ENCODE data around the gene CAMK2D. TPM values are rescaled to one million over a fixed set of nuclear protein-coding genes. Genes with fewer than 3 reads are reported as not detected.

The CAMK2D gene
- total and polyA plus RNA-seq, 4 experiments from 2014 or later, result 15.5 to 36.4 (median 24.0) TPM

DNA sequence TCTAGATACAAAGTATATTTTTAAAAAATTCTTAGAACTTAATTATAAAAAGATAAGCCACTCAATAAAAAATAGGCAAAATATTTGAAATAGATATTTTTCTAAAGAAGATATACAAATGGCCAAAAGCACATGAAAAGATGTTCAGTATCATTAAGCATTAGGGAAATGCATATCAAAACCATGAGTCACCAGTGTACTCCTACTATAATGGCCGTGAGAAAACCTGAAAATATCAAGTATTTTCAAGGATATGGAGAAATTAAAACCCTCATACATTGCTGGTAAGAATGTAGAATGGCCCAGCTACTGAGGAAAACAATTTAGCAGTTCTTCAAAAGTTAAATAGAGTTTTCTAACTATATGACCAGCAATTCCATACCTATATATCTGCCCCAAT, 337.9 kb downstream of the CAMK2D start:
- CTCF ChIA-PET (ENCODE audit: partially characterized antibody), result no interaction called here
- DNase-seq, result no peak
- Mint-ChIP-seq H3K27ac (no peak overlapping the region), H3K4me1 (no peaks in the 10 kb centered on the region), H3K27me3 (peaks cover 2 to 3% of the 10 kb centered on the region in 2 donors), H3K9me3 (peaks cover 0 to 54% (median 25%) of the 10 kb centered on the region in 8 donors), H3K4me3 (no peak overlapping the region), H3K36me3 (no peaks in the 10 kb centered on the region)
- Histone ChIP-seq H3K9me3 (ENCODE audit: control insufficient read depth in 1 of 2, low read length in 2 of 2) (no peaks in the 10 kb centered on the region), H3K36me3 (ENCODE audit: insufficient read depth, low read length) (no peaks in the 10 kb centered on the region), H3K27me3 (ENCODE audit: insufficient read depth, low read length) (no peaks in the 10 kb centered on the region), H3K4me1 (ENCODE audit: insufficient read depth, low read length) (no peaks in the 10 kb centered on the region), H3K4me3 (ENCODE audit: low read length in 2 of 2) (no peak overlapping the region), H3K27ac (ENCODE audit: low read depth, low read length) (no peak overlapping the region)
- intact Hi-C loops (cut with micrococcal nuclease), result no loop called here
- POLR2A ChIA-PET (ENCODE audit: partially characterized antibody), result no interaction called here

DNA sequence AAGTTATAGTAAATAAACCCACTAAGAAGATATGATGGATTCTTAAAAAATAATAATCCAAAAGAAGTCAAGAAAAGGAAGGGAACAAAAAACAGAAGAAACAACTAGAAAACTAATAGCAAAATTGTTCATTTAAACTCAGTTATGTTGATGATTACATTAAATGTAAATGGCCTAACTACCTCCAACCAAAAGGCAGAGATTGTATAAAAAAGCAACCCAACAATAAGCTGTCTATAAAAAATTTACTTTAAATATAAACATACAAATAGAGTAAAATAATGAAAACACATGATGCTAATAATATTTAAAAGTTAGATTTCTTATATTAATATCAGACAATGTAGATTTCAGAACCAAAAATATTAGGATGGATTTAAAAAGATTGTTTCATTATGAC, 340.6 kb downstream of the CAMK2D start:
- Histone ChIP-seq H3K27me3 (ENCODE audit: insufficient read depth, low read length) (no peaks in the 10 kb centered on the region), H3K27ac (ENCODE audit: low read depth, low read length) (no peak overlapping the region), H3K36me3 (ENCODE audit: insufficient read depth, low read length) (no peaks in the 10 kb centered on the region), H3K9me3 (ENCODE audit: control insufficient read depth in 1 of 2, low read length in 2 of 2) (no peaks in the 10 kb centered on the region), H3K4me3 (ENCODE audit: low read length in 2 of 2) (no peak overlapping the region), H3K4me1 (ENCODE audit: insufficient read depth, low read length) (no peaks in the 10 kb centered on the region)
- ChIA-PET CTCF (ENCODE audit: partially characterized antibody) (no interaction called here), POLR2A (ENCODE audit: partially characterized antibody) (no interaction called here)
- Mint-ChIP-seq H3K4me3 (no peak overlapping the region), H3K4me1 (no peaks in the 10 kb centered on the region), H3K27me3 (peaks cover 4 to 7% of the 10 kb centered on the region in 2 donors), H3K9me3 (peaks cover 0 to 58% (median 21%) of the 10 kb centered on the region in 8 donors), H3K27ac (no peak overlapping the region), H3K36me3 (no peaks in the 10 kb centered on the region)
- intact Hi-C loops (cut with micrococcal nuclease), result no loop called here
- DNase-seq, result no peak

DNA sequence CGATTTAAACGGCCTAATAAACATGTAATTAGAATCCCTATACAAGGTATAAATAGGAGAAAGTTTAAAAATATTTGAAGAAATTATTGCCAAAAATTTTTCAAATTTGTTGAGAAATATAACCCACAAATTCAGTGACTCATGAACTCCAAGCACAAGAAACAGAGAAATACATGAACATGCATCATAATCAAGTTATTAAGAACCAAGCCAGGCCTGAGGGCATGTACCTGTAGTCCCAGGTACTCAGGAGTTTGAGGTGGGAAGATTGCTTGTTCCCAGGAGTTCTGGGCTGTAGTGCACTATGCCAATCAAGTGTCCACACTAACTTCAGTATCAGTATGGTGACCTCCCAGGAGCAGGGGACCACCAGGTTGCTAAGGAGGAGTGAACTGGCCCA, 341.9 kb downstream of the CAMK2D start:
- no peaks in the 10 kb centered on the region for H3K36me3 ChIP-seq (ENCODE audit: insufficient read depth, low read length)
- H3K9me3 Mint-ChIP-seq, result peaks cover 0 to 51% (median 20%) of the 10 kb centered on the region in 8 donors
- H3K4me1 ChIP-seq (ENCODE audit: insufficient read depth, low read length), result no peaks in the 10 kb centered on the region
- ChIA-PET CTCF (ENCODE audit: partially characterized antibody) (no interaction called here), POLR2A (ENCODE audit: partially characterized antibody) (no interaction called here)
- intact Hi-C loops (cut with micrococcal nuclease), result no loop called here
- H3K4me3 Mint-ChIP-seq, result no peak overlapping the region
- H3K27ac ChIP-seq (ENCODE audit: low read depth, low read length), result no peak overlapping the region
- H3K9me3 ChIP-seq (ENCODE audit: control insufficient read depth in 1 of 2, low read length in 2 of 2), result no peaks in the 10 kb centered on the region
- DNase-seq, result no peak
- H3K27ac Mint-ChIP-seq, result no peak overlapping the region
- H3K36me3 Mint-ChIP-seq, result no peaks in the 10 kb centered on the region
- H3K4me3 ChIP-seq (ENCODE audit: low read length in 2 of 2), result no peak overlapping the region
- no peaks in the 10 kb centered on the region for H3K27me3 ChIP-seq (ENCODE audit: insufficient read depth, low read length)
- peaks cover 4 to 7% of the 10 kb centered on the region in 2 donors for H3K27me3 Mint-ChIP-seq
- H3K4me1 Mint-ChIP-seq, result no peaks in the 10 kb centered on the region

DNA sequence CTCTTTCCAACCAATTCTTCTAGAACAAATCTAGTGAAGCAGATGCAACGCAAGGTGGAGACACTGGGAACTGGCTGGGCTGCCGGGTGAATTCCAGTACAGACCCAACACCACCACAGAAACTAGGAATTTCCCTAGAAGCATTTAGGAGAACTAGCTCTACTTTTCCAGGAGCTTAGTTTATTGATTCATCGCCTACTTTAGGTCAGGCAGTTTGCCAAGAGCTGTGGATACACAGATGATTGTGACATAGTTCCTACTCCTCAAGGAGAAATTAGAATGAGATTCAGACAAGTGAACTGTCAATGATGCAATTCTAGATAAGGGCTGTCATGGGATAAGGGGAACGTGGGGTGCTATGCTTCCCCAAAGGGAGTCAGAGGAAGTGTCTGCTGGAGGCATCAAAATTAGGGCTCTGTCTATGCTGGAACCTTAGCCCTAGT, 350.0 kb downstream of the CAMK2D start:
- no peak for DNase-seq
- H3K9me3 Mint-ChIP-seq, result peaks cover 0 to 4% (median 0%) of the 10 kb centered on the region in 8 donors
- H3K4me1 Mint-ChIP-seq, result peaks cover 0 to 2% (median 0%) of the 10 kb centered on the region in 4 donors
- no peaks in the 10 kb centered on the region for H3K36me3 ChIP-seq (ENCODE audit: insufficient read depth, low read length)
- H3K27ac ChIP-seq (ENCODE audit: low read depth, low read length), result no peak overlapping the region
- H3K36me3 Mint-ChIP-seq, result no peaks in the 10 kb centered on the region
- H3K9me3 ChIP-seq (ENCODE audit: control insufficient read depth in 1 of 2, low read length in 2 of 2), result no peaks in the 10 kb centered on the region
- no peak overlapping the region for H3K4me3 ChIP-seq (ENCODE audit: low read length in 2 of 2)
- no peaks in the 10 kb centered on the region for H3K27me3 ChIP-seq (ENCODE audit: insufficient read depth, low read length)
- H3K27ac Mint-ChIP-seq, result no peak overlapping the region
- POLR2A ChIA-PET (ENCODE audit: partially characterized antibody), result no interaction called here
- CTCF ChIA-PET (ENCODE audit: partially characterized antibody), result interaction anchor here (1.3 kb wide), 1 partner anchor 17 kb away, joined by 4 read pairs; no protein-coding TSS in a partner anchor
- intact Hi-C loops (cut with micrococcal nuclease), result no loop called here
- H3K4me1 ChIP-seq (ENCODE audit: insufficient read depth, low read length), result no peaks in the 10 kb centered on the region
- peaks cover 2 to 3% of the 10 kb centered on the region in 2 donors for H3K27me3 Mint-ChIP-seq
- H3K4me3 Mint-ChIP-seq, result no peak overlapping the region

DNA sequence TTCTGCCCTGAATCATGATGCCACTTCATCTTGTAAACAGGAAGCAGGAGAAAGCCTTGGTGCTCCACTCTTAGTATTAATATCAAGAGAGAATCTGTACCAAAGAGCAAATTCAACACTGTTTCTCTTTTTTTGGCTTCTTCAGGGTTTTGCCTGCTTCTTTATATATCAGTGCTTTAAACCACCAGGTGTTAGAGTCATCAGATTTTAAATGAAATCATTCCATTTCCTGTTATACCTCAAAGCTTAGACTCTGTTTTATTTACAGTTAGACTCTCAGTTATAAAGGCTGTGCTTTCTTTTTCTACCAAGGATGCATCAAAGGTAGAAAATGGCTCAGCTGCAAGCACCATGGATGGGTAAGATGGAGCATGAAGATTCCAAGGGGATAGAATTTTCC, 350.9 kb downstream of the CAMK2D start:
- Histone ChIP-seq H3K4me3 (ENCODE audit: low read length in 2 of 2) (no peak overlapping the region), H3K36me3 (ENCODE audit: insufficient read depth, low read length) (no peaks in the 10 kb centered on the region), H3K9me3 (ENCODE audit: control insufficient read depth in 1 of 2, low read length in 2 of 2) (no peaks in the 10 kb centered on the region), H3K27me3 (ENCODE audit: insufficient read depth, low read length) (no peaks in the 10 kb centered on the region), H3K27ac (ENCODE audit: low read depth, low read length) (no peak overlapping the region), H3K4me1 (ENCODE audit: insufficient read depth, low read length) (no peaks in the 10 kb centered on the region)
- Mint-ChIP-seq H3K9me3 (no peaks in the 10 kb centered on the region), H3K27me3 (peaks cover 2 to 3% of the 10 kb centered on the region in 2 donors), H3K36me3 (no peaks in the 10 kb centered on the region), H3K4me1 (peaks cover 0 to 2% (median 0%) of the 10 kb centered on the region in 4 donors), H3K27ac (no peak overlapping the region), H3K4me3 (no peak overlapping the region)
- intact Hi-C loops (cut with micrococcal nuclease), result no loop called here
- no peak for DNase-seq
- ChIA-PET CTCF (ENCODE audit: partially characterized antibody) (interaction anchor here (1.3 kb wide), 1 partner anchor 16 kb away, joined by 4 read pairs; no protein-coding TSS in a partner anchor), POLR2A (ENCODE audit: partially characterized antibody) (no interaction called here)

DNA sequence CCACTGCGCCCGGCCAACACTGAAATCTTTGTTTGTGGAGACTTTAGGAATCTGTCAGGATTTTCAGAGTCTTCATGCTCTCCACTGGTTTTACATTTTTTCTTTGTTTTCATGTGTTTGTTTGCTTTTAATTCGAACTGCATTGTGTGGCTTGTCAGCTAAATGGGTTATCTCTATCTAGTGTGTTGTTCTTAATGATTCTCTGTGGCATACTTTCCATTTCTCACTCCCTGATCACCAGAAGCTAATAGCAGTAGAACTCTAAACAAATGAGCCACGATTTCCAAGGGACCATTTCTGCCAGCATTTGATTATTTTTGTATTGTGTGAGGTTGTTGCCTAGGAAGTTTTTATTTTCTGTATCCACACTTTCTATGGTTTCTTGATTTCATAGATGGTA, 352.4 kb downstream of the CAMK2D start:
- Histone ChIP-seq H3K27ac (ENCODE audit: low read depth, low read length) (no peak overlapping the region), H3K36me3 (ENCODE audit: insufficient read depth, low read length) (no peaks in the 10 kb centered on the region), H3K9me3 (ENCODE audit: control insufficient read depth in 1 of 2, low read length in 2 of 2) (no peaks in the 10 kb centered on the region), H3K27me3 (ENCODE audit: insufficient read depth, low read length) (no peaks in the 10 kb centered on the region), H3K4me1 (ENCODE audit: insufficient read depth, low read length) (no peaks in the 10 kb centered on the region), H3K4me3 (ENCODE audit: low read length in 2 of 2) (no peak overlapping the region)
- Mint-ChIP-seq H3K27me3 (peaks cover 2 to 3% of the 10 kb centered on the region in 2 donors), H3K4me1 (peaks cover 0 to 2% (median 0%) of the 10 kb centered on the region in 4 donors), H3K9me3 (no peaks in the 10 kb centered on the region), H3K4me3 (no peak overlapping the region), H3K27ac (no peak overlapping the region), H3K36me3 (no peaks in the 10 kb centered on the region)
- intact Hi-C loops (cut with micrococcal nuclease), result no loop called here
- ChIA-PET CTCF (ENCODE audit: partially characterized antibody) (interaction anchor here (1.2 to 1.7 kb wide), 2 partner anchors 14 to 15 kb away, joined by 4 to 9 read pairs; no protein-coding TSS in a partner anchor), POLR2A (ENCODE audit: partially characterized antibody) (no interaction called here)
- no peak for DNase-seq

DNA sequence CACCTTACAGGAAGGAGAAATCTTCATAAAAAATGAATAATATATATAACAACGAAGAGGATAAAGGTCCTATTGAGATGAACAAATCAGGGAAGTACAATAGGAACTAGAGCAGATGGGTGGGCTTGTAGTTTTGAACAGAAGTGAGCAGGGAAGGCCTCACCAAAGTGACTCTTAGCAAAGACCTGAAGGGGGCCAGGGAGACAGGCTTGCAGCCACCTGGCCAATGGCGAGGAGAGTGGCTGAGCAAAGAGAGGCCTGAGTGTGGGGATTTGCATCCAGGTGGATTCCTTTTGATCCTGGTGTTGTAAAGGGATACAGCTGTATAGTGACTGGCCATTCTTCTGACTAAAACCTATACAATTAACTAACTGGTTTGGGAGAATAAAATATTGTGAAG, 354.1 kb downstream of the CAMK2D start:
- ChIA-PET CTCF (ENCODE audit: partially characterized antibody) (interaction anchor here (1.7 kb wide), 1 partner anchor 13 kb away, joined by 9 read pairs; no protein-coding TSS in a partner anchor), POLR2A (ENCODE audit: partially characterized antibody) (no interaction called here)
- Histone ChIP-seq H3K9me3 (ENCODE audit: control insufficient read depth in 1 of 2, low read length in 2 of 2) (no peaks in the 10 kb centered on the region), H3K36me3 (ENCODE audit: insufficient read depth, low read length) (no peaks in the 10 kb centered on the region), H3K27ac (ENCODE audit: low read depth, low read length) (no peak overlapping the region), H3K4me1 (ENCODE audit: insufficient read depth, low read length) (no peaks in the 10 kb centered on the region), H3K4me3 (ENCODE audit: low read length in 2 of 2) (no peak overlapping the region), H3K27me3 (ENCODE audit: insufficient read depth, low read length) (no peaks in the 10 kb centered on the region)
- intact Hi-C loops (cut with micrococcal nuclease), result no loop called here
- DNase-seq, result no peak
- Mint-ChIP-seq H3K27me3 (peaks cover 2 to 3% of the 10 kb centered on the region in 2 donors), H3K4me1 (peaks cover 0 to 2% (median 0%) of the 10 kb centered on the region in 4 donors), H3K36me3 (no peaks in the 10 kb centered on the region), H3K4me3 (no peak overlapping the region), H3K27ac (no peak overlapping the region), H3K9me3 (no peaks in the 10 kb centered on the region)

DNA sequence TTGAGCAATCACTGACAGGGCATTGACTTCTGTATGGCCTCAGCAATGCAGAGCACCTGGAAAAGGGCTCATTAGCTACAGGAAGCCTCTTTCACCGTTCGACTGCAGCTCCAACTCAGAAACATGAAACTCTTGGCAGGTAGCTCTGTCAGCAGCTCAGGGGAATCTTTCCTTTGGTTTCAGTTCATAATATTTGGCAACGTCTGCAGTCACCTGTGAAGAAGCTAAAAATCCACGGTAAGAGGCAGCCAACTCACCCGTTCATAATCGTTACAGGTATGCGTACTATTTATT, 354.9 kb downstream of the CAMK2D start:
- Mint-ChIP-seq H3K27ac (no peak overlapping the region), H3K4me1 (peaks cover 0 to 2% (median 0%) of the 10 kb centered on the region in 4 donors), H3K4me3 (no peak overlapping the region), H3K27me3 (peaks cover 2 to 3% of the 10 kb centered on the region in 2 donors), H3K9me3 (no peaks in the 10 kb centered on the region), H3K36me3 (no peaks in the 10 kb centered on the region)
- CTCF ChIA-PET (ENCODE audit: partially characterized antibody), result interaction anchor here (1.1 kb wide), 1 partner anchor 12 kb away, joined by 3 read pairs; no protein-coding TSS in a partner anchor
- H3K36me3 ChIP-seq (ENCODE audit: insufficient read depth, low read length), result no peaks in the 10 kb centered on the region
- no peak overlapping the region for H3K4me3 ChIP-seq (ENCODE audit: low read length in 2 of 2)
- no peak for DNase-seq
- H3K4me1 ChIP-seq (ENCODE audit: insufficient read depth, low read length), result no peaks in the 10 kb centered on the region
- H3K9me3 ChIP-seq (ENCODE audit: control insufficient read depth in 1 of 2, low read length in 2 of 2), result no peaks in the 10 kb centered on the region
- intact Hi-C loops (cut with micrococcal nuclease), result no loop called here
- POLR2A ChIA-PET (ENCODE audit: partially characterized antibody), result no interaction called here
- H3K27me3 ChIP-seq (ENCODE audit: insufficient read depth, low read length), result no peaks in the 10 kb centered on the region
- H3K27ac ChIP-seq (ENCODE audit: low read depth, low read length), result no peak overlapping the region

Data from CD4-positive, alpha-beta memory T cell (primary cell).